ENCODE data around the gene AGBL4.
"Not testable (repeated sequence)": the region's sequence is repeated elsewhere in the genome, so short reads cannot be mapped to it uniquely, and the experiment has no call there.

AGBL4 gene

GRCh38 chr1:48566492-48566891 lies 1457.3 kb downstream of the AGBL4 start:
- no peak for DNase-seq

- no peak for DNase-seq
These were observed 1460.7 kb downstream of the AGBL4 start for GRCh38 chr1:48563021-48563420.

- DNase-seq: no peak
These were observed 1462.3 kb downstream of the AGBL4 start for GRCh38 chr1:48561444-48561843.

- no peak for DNase-seq
These were observed 1463.2 kb downstream of the AGBL4 start for GRCh38 chr1:48560577-48560976.

- DNase-seq: no peak
These were observed 1463.6 kb downstream of the AGBL4 start for GRCh38 chr1:48560116-48560515.

- DNase-seq: no peak
These were observed 1465.4 kb downstream of the AGBL4 start for GRCh38 chr1:48558366-48558765.

- no peak for DNase-seq
These were observed 1467.4 kb downstream of the AGBL4 start for GRCh38 chr1:48556186-48556850.

- DNase-seq: no peak
These were observed 1468.5 kb downstream of the AGBL4 start for GRCh38 chr1:48555271-48555670.

GRCh38 chr1:48552903-48553606 lies 1470.7 kb downstream of the AGBL4 start:
- DNase-seq: no peak

- DNase-seq: no peak
These were observed 1471.3 kb downstream of the AGBL4 start for GRCh38 chr1:48552420-48552819.

- DNase-seq: no peak
These were observed 1474.8 kb downstream of the AGBL4 start for GRCh38 chr1:48548985-48549384.

GRCh38 chr1:48547561-48548220 lies 1476.1 kb downstream of the AGBL4 start:
- DNase-seq: no peak

GRCh38 chr1:48543854-48544253 lies 1479.9 kb downstream of the AGBL4 start:
- no peak for DNase-seq

GRCh38 chr1:48540587-48540986 lies 1483.2 kb downstream of the AGBL4 start:
- DNase-seq: no peak

GRCh38 chr1:48536477-48536876 lies 1487.3 kb downstream of the AGBL4 start:
- no peak for DNase-seq

GRCh38 chr1:48532976-48533375 lies 1490.8 kb downstream of the AGBL4 start:
- no peak for DNase-seq

GRCh38 chr1:48530727-48531351 lies 1492.9 kb downstream of the AGBL4 start:
- peak; percentile 13 for DNase-seq

- no peak for DNase-seq
These were observed 1496.7 kb downstream of the AGBL4 start for GRCh38 chr1:48527051-48527450.

- no peak for DNase-seq
These were observed 1497.6 kb downstream of the AGBL4 start for GRCh38 chr1:48526008-48526710.

- DNase-seq: no peak
These were observed 1498.8 kb downstream of the AGBL4 start for GRCh38 chr1:48524892-48525467.

GRCh38 chr1:48523558-48523957 lies 1500.2 kb downstream of the AGBL4 start:
- DNase-seq: no peak

GRCh38 chr1:48519896-48520295 lies 1503.9 kb downstream of the AGBL4 start:
- not testable (repeated sequence) for DNase-seq

GRCh38 chr1:48506870-48507269 lies 1516.9 kb downstream of the AGBL4 start:
- no peak for DNase-seq
